ENCODE data around the gene CTXN2.

Gene CTXN2

DNA sequence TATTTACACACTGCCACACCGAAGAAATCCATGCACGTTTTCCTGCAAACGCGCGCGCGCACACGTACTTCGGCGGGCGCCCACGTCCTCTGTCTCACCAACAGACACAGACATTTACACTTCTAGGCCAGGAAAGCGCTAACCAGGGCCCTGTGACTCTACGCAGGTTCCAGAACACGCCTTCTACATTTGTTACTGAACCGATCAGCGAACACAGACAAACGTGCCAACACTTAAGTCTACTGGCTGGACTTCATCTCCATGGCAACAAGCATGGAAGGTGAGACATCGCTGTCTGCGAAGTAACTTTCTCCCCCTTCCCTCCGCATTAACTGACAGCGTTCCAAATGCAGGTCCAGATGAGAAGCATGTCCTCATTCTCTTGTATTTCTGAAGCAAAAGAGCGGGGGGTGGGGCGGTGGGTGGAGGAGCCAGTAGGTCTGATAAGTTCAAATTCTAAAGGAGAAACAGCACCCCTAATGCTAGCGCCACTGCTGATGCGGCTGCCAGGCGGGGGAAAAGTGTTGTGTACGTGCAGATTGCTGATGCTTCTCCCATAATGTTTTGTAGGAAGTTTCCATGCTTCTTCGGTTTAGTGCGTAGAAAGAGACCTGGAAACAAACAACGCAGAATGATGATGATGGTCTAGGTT is at the start of gene CTXN2:
CTXN2 (plus strand) TSS at position 92 of the 652 bp plus-strand sequence. CDS start 9,636 bp downstream, outside the sequence.
- no peak for DNase-seq (ENCODE audit: low read depth in 2 of 2)

- peak in 1 of 2 experiments; percentile 11 for DNase-seq (ENCODE audit: low read depth in 2 of 2)
Observed at GRCh38 chr15:48143856-48144255, 47.6 kb upstream of the CTXN2 start.

DNA sequence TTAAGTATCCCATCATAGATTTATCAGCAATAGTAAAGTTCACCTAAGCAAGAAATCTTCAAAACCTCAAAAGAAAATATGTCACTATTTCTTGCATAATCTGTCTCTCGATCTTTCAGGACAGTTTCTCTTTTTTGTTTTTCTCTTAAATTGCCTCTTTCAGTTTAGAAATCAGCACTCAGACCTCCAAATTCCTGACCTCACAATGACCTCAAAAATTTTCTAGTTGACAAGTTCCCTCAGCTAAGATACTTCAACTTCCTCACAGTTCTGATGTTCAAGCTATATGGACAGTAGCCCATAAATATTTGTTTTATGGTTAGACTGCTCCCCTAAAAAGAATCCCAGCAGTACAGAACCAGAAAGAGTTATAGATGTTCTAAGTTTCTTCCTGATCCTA is 46.6 kb upstream of the CTXN2 start:
- peak in 1 of 2 experiments; percentile 5 for DNase-seq (ENCODE audit: low read depth in 2 of 2)

GRCh38 chr15:48145923-48146322 is 45.5 kb upstream of the CTXN2 start:
- DNase-seq (ENCODE audit: low read depth in 2 of 2): no peak

DNA sequence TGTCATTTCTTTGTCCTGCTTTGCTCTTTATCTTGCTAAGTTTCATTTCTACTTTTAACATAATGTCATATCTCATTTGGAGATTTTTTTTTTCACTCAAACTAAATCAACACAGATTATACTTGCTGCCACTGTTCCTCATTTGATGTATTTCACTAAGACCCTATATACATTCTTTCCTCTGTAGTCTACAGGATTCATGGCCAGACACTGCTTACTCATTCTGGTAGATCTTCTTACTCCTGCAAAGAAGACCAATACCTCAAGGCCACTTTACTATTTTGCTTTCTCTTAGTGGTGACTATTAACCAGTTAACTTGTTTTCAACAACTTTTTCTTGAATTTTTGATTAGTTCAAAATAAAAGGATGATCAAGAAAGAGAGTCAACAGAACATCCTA is 44.1 kb upstream of the CTXN2 start:
- DNase-seq (ENCODE audit: low read depth in 2 of 2): no peak

DNA sequence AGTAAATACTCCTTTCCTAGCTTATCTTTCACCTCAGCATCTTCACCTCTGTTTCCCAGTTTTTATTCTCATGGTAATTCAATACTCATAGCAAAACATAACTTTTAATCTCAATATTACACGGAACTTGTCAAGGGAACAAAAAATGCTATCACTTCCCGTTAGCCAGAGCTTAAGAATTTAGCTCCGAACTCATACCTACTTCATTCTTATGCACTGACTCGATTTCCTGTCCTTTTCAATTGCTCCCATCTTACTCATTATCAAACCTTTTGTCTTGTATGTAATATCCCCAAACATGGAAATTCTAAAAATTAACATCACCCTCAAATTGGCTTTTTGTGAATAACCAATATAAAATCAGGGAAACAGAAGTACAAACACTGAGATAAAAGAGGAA is 41.6 kb upstream of the CTXN2 start:
- DNase-seq (ENCODE audit: low read depth in 2 of 2): peak; percentile 32 to 40

DNA sequence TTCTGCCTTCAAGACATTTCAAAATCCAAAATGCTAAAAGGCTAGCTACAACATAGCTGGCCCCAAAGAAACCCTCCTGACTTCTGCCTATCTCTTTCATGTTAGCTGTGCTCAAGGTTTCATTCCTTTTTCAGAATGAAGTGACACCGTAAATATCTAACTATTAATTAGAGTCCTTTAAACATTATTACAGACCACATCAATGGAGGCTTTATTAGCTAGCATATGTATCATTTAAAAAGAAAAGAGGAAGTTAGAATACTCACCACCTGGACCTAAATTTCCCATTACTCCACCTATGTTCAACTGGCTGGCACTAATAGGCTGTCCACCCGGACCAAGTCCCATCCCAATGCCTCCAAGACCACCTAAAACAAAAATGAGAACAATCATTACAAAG is 37.9 kb upstream of the CTXN2 start:
- DNase-seq (ENCODE audit: low read depth in 2 of 2): no peak

GRCh38 chr15:48168616-48169015 is 22.8 kb upstream of the CTXN2 start:
- no peak for DNase-seq (ENCODE audit: low read depth in 2 of 2)

- no peak for DNase-seq (ENCODE audit: low read depth in 2 of 2)
Observed at GRCh38 chr15:48170981-48171380, 20.5 kb upstream of the CTXN2 start.

GRCh38 chr15:48175126-48175525 is 16.3 kb upstream of the CTXN2 start:
- DNase-seq (ENCODE audit: low read depth in 2 of 2): no peak

DNA sequence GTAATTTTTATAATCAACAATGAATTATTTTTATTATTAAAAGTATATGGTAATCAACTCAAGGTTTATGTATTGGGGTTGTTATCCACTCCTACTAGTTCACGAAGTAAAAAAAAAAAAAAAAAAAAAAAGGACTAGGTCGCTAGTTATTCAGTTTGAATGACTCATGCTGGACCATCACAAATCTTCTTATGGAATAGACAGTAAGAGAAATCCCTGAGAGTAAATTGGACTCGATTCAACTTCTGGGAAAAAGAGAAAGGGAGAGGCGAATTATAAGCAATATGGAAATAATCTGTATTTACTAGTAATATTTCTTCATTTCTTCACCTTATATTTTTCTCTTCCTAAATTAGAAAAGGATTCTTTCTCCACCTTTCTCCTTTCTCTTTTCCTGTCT is 15.4 kb upstream of the CTXN2 start:
- DNase-seq (ENCODE audit: low read depth in 2 of 2): no peak

DNA sequence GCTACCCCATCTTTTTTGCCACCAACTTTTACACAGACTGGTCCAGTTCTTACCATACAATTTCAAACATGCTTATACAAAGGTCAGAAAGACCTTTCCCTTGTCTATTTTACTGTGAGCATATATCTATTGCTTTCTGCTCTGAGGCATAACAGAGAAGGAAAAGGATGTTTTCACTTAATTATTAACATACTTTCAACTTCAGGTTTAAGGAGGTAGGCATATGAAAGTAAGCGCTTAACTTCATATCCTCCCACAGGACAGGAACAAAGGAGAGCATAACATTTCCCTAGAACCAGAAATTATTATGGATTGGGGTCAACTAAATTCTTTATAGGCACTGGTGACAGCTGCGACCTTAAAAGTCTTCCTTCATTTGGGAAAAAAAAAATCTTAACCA is 14.5 kb upstream of the CTXN2 start:
- DNase-seq (ENCODE audit: low read depth in 2 of 2): no peak

DNA sequence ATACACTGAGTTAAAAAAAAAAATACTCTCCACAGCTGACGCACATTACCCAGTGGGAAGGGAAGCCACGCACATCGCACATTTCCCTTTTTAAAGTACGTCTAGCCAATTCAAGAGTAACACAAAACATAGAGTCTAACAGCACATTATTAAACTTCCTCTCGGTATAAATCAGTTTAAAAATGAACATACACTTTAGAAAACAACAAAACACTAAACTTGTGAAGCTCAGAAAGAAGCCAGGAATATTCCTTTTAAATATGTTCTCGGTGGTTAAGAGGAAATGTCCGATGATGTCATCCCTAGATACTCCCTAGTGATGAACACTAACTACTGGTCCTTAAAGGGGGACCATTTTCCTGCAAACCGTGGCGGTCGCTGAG is 14.1 kb upstream of the CTXN2 start:
- no peak for DNase-seq (ENCODE audit: low read depth in 2 of 2)

DNA sequence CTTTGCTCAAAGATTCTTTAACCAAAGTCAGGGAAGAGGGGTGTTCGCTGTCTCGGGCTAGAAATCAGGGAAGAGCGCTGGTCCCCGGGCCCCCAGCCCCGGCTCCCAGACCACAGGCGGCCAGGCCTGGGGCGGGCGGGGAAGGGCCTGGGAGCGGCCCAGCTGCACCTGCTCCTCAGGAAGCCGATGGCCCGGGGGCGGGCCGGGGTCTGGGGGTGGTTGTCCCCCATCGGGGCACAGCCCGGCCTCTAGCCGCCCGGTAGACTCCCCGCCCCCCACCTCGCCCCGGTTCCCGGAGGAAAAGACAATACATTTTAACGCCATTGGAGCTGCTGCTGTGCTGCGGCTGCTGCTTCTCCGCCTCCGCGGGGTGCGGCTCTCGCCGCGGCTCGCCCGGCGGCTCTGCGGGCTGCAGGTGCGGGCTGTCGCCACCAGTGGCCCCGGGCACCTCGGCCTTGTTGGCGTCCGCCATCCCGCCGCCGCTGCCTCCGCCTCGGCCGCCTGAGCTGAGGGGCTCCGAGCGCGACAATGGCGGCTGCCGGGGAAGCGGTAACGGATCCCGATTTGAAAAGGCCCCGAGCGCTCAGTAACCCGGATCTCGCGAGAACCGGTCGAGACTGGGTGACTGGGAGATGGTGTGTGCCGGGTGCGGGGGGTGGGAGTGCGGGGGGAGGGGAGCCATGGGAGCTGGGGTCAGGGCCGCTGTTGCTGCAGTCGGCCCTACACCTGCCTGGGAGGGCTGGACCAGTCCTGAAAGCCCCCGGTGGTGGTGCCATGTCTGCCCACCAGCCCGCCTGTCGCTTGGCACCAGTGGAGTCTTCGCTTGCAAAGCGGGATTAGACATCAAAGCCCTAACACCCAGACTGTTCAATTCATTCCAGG is 13.5 kb upstream of the CTXN2 start, which contains the start of gene MYEF2:
MYEF2 (minus strand) TSS at position 530 of the 882 bp plus-strand sequence; CDS start at position 472, 58 bp downstream.
- peak; percentile 29 to 46 for DNase-seq (ENCODE audit: low read depth in 2 of 2)

- DNase-seq (ENCODE audit: low read depth in 2 of 2): no peak
Observed at GRCh38 chr15:48178648-48178931, 12.9 kb upstream of the CTXN2 start.

DNA sequence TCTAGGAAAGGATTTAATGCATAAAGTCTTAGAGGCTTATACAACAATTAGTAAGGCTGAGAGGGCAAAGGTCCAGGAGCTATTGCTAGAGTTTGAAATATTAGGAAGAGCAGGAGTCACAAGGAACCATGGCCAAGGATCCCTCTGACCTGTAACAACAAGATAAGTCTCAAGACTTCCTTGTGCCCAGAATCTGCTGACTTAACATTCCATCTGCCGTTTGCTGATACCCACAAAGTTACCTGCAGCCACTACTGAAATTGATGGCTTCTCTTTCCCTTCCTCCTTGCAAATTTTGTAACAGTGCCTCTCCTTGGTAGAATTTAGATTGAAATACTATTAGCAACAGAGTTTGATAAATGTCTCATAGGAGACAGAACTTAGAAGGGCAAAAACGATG is 8.7 kb upstream of the CTXN2 start:
- no peak for DNase-seq (ENCODE audit: low read depth in 2 of 2)

GRCh38 chr15:48185529-48185928 is 5.9 kb upstream of the CTXN2 start:
- no peak for DNase-seq (ENCODE audit: low read depth in 2 of 2)

- no peak for DNase-seq (ENCODE audit: low read depth in 2 of 2)
Observed at GRCh38 chr15:48186271-48186670, 5.2 kb upstream of the CTXN2 start.

DNA sequence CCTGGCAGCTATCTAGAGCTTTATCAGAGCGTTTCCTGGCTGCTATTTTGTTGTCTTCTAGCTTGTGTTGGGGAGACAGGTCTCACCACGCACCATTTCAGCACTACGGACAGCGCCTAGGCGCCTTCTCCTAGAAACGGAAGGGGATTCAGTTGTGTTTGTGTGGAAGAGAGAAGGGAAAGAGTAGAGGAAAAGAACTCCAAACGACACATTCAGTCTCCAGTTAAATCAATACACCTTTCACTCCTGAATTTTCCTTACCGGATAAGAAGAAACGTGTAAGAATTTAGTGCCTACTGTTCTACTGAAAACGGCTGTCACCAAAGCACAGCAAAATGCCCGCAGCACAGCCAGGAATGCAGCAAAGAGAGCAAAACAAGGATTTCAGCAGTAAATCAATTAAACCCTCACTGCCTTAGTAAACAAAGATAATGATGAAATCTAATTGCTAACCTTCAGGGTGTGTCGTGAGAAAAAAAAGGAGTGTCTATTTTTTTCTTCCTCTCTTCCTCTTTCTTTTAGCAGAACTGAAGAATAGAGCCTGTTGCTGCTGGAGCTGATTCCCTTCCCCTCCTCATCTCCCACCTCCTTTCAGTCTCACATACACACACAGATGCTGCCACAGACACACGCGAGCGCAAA is 412 bp upstream of the CTXN2 start:
- DNase-seq (ENCODE audit: low read depth in 2 of 2): peak; percentile 54 to 56

- DNase-seq (ENCODE audit: low read depth in 2 of 2): no peak
Observed at GRCh38 chr15:48202068-48202467, 10.6 kb downstream of the CTXN2 start.

GRCh38 chr15:48205981-48206380 is 14.5 kb downstream of the CTXN2 start, which contains the start of gene SLC12A1:
Gene SLC12A1 (plus strand): TSS chr15:48206302. CDS start chr15:48207720, 1,418 bp downstream.
- DNase-seq (ENCODE audit: low read depth in 2 of 2): no peak

DNA sequence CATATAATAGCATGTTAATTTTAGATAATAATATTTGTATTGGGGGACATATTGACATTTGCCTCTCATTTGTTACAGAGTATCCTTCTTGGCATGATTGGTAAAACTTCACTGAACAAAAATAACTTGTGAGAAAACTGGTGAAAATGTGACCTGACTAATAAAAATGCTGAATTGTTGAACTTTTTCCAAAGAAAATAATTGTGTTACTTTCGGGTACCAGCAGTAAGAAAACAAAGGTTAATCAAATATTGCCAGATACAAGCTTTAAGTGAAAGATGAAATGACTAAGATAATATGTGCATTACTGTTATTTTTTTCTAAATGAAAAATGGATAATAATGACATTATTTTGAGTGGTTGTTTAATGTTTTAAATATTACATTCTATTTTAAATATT is 29.8 kb downstream of the CTXN2 start:
- DNase-seq (ENCODE audit: low read depth in 2 of 2): no peak

GRCh38 chr15:48221885-48222284 is 30.4 kb downstream of the CTXN2 start:
- DNase-seq (ENCODE audit: low read depth in 2 of 2): no peak

Data from fibroblast of skin of left quadriceps (primary cell).